HepG2 (cell line): Measurements from ENCODE around the gene PPM1M. TPM values are rescaled to one million over a fixed set of nuclear protein-coding genes. Genes with fewer than 3 reads are reported as not detected.

Experiments
- ATAC-seq: fragments of 200-7000 bp; cut with Tn5 transposase; 3 replicates; pipeline ENCODE4 v1.9.1; 2020; ENCODE audit warnings: mild to moderate bottlenecking, moderate library complexity
- BruUV-seq: library from RNA; stranded (reverse); fragments of 400-500 nt; replicated peaks from 2 replicates; lab custom pipeline; 2021; lab: Mats Ljungman, UMichigan
- CTCF ChIA-PET: fragments of 300-600 bp; formaldehyde crosslinking; extraction: SDS; loops from one replicate; lab custom pipeline; 2021; ENCODE audit warnings: low total read pairs, inconsistent platforms, low intra/inter-chr PET ratio; lab: Yijun Ruan, JAX
- POLR2A ChIA-PET: fragments of 350-600 bp; sonication (Branson Sonifier 250); formaldehyde crosslinking; loops from one replicate; lab custom pipeline; 2020; ENCODE audit warnings: antibody characterized with exemption, inconsistent platforms; lab: Yijun Ruan, JAX
- DNase-seq: peaks from one replicate; pipeline ENCODE4 v3.0.0-alpha.2; 2015; ENCODE audit warnings: low spot score
- FAIRE-seq: peaks from 3 replicates; lab custom pipeline; 2011; peaks lifted over from hg19 to GRCh38; lab: Jason Lieb, UNC
- H2AFZ ChIP-seq: one replicate; pipeline ENCODE4 v1.6.1; 2011; ENCODE audit warnings: low read length, inconsistent platforms
- H3K27ac ChIP-seq: fragments of 300-600 bp; 3 replicates; pipeline ENCODE4 v1.8.0; 2011; ENCODE audit warnings: mixed run types, mild to moderate bottlenecking, mixed read lengths, low read length, inconsistent platforms; ENCODE audit not compliant: insufficient read depth; ENCODE audit errors: extremely low read length
- H3K27me3 ChIP-seq, 2 experiments: fragments of 200-600 bp in 1 of 2; 2 replicates in 1 of 2; 3 replicates in 1 of 2; pipeline versions ENCODE4 v1.6.0 to v1.8.0; 2011; ENCODE audit warnings: low read length in 2 of 2, mild to moderate bottlenecking in 2 of 2, moderate library complexity in 2 of 2, inconsistent platforms in 1 of 2; ENCODE audit not compliant: insufficient read depth in 2 of 2, control insufficient read depth in 1 of 2
- H3K36me3 ChIP-seq, 2 experiments: fragments of 200-600 bp in 1 of 2; replicated peaks in 1 of 2; 2 replicates in 1 of 2; 3 replicates in 1 of 2; pipeline versions ENCODE4 v1.5.1 to v1.8.0; 2011; ENCODE audit warnings: low read length in 2 of 2, inconsistent platforms in 1 of 2; ENCODE audit not compliant: insufficient read depth in 2 of 2, control insufficient read depth in 1 of 2
- H3K4me1 ChIP-seq: 2 replicates; pipeline ENCODE4 v1.5.1; 2012; ENCODE audit warnings: low read length, inconsistent platforms; ENCODE audit not compliant: insufficient read depth
- H3K4me2 ChIP-seq: 2 replicates; pipeline ENCODE4 v1.6.0; 2011; ENCODE audit warnings: low read depth, low read length, inconsistent platforms
- H3K4me3 ChIP-seq, 3 experiments: fragments of 200-600 bp in 1 of 3; sonication (generic), shearing (Covaris generic) in 1 of 3; replicated peaks in 1 of 3; 2 replicates each; pipeline ENCODE4 v1.5.1; 2011 to 2016; ENCODE audit warnings: low read length in 3 of 3, inconsistent platforms in 2 of 3, low read depth in 2 of 3, mild to moderate bottlenecking in 2 of 3, control low read depth in 1 of 3, mixed read lengths in 1 of 3; ENCODE audit not compliant: insufficient read depth in 1 of 3
- H3K79me2 ChIP-seq: one replicate; pipeline ENCODE4 v1.6.1; 2011; ENCODE audit warnings: low read length, inconsistent platforms; ENCODE audit not compliant: insufficient read depth
- H3K9ac ChIP-seq: 2 replicates; pipeline ENCODE4 v1.6.0; 2011; ENCODE audit warnings: mild to moderate bottlenecking, low read depth, low read length, inconsistent platforms; ENCODE audit not compliant: insufficient read depth
- H3K9me3 ChIP-seq: 2 replicates; pipeline ENCODE4 v1.5.1; 2012; ENCODE audit warnings: mild to moderate bottlenecking, low read length
- H4K20me1 ChIP-seq: 2 replicates; pipeline ENCODE4 v1.6.0; 2011; ENCODE audit warnings: inconsistent platforms, mild to moderate bottlenecking, low read length, moderate library complexity; ENCODE audit not compliant: insufficient read depth
- ATF7 ChIP-seq, 2 experiments: fragments of 450-650 bp in 1 of 2; sonication (generic) in 1 of 2; formaldehyde crosslinking in 1 of 2; IDR thresholded peaks; 2 replicates each; pipeline versions ENCODE4 v1.4.0 to v1.6.1; 2016 to 2020; ENCODE audit warnings: antibody characterized with exemption in 1 of 2, mild to moderate bottlenecking in 1 of 2, missing genetic modification reagents in 1 of 2
- CCDC6 ChIP-seq: sonication (generic); formaldehyde crosslinking; IDR thresholded peaks from 2 replicates; pipeline ENCODE4 v1.8.1; 2022; ENCODE audit warnings: mild to moderate bottlenecking, missing genetic modification reagents, moderate library complexity
- CEBPG ChIP-seq: IDR thresholded peaks from 2 replicates; pipeline ENCODE4 v1.6.1; 2016
- NR2C2 ChIP-seq: sonication (generic); formaldehyde crosslinking; IDR thresholded peaks from 2 replicates; pipeline ENCODE4 v1.4.0; 2020; ENCODE audit warnings: missing genetic modification reagents, mild to moderate bottlenecking, moderate library complexity, borderline replicate concordance
- POLR2AphosphoS5 ChIP-seq: IDR thresholded peaks from 2 replicates; pipeline ENCODE4 v1.6.1; 2012; ENCODE audit warnings: low read depth, low read length
- PRPF4 ChIP-seq: fragments of 200-400 bp; formaldehyde crosslinking; IDR thresholded peaks from 2 replicates; pipeline ENCODE4 v1.6.1; 2016; ENCODE audit warnings: low read length, low read depth; ENCODE audit not compliant: poor library complexity, severe bottlenecking
- SOX13 ChIP-seq, 3 experiments: fragments of 450-650 bp in 1 of 3; sonication (generic) in 1 of 3; formaldehyde crosslinking in 1 of 3; IDR thresholded peaks in 2 of 3; conservative IDR thresholded peaks in 1 of 3; 2 replicates each; pipeline versions ENCODE4 v1.5.0 to v1.6.1; 2016 to 2020; ENCODE audit warnings: antibody characterized with exemption in 1 of 3, mild to moderate bottlenecking in 1 of 3, missing compliant biosample characterization in 1 of 3, missing genetic modification reagents in 1 of 3, moderate library complexity in 1 of 3
- U2AF1 ChIP-seq: fragments of 200-400 bp; formaldehyde crosslinking; optimal IDR thresholded peaks from 2 replicates; pipeline ENCODE3; 2017; ENCODE audit warnings: mild to moderate bottlenecking, low read depth, low read length
- ZNF253 ChIP-seq: sonication (generic); formaldehyde crosslinking; IDR thresholded peaks from 2 replicates; pipeline ENCODE4 v1.8.0; 2022; ENCODE audit warnings: mild to moderate bottlenecking, missing genetic modification reagents, borderline replicate concordance
- ZNF615 ChIP-seq: sonication (generic); formaldehyde crosslinking; IDR thresholded peaks from 2 replicates; pipeline ENCODE4 v1.5.0; 2020; ENCODE audit warnings: mild to moderate bottlenecking, missing genetic modification reagents, borderline replicate concordance
- ZNF766 ChIP-seq: sonication (generic); formaldehyde crosslinking; IDR thresholded peaks from 2 replicates; pipeline ENCODE4 v1.5.0; 2020; ENCODE audit warnings: missing genetic modification reagents, borderline replicate concordance
- ZZZ3 ChIP-seq: sonication (generic); formaldehyde crosslinking; IDR thresholded peaks from 2 replicates; pipeline ENCODE4 v1.4.0; 2020; ENCODE audit warnings: missing genetic modification reagents, mild to moderate bottlenecking, borderline replicate concordance
- WGBS: methylation state at CpG from one replicate; pipeline ENCODE4 v1.1.6; 2017; ENCODE audit warnings: low lambda C conversion rate; 5-methylcytosine and 5-hydroxymethylcytosine counted together
- in situ Hi-C: cut with HindIII; loops from 2 replicates; pipeline ENCODE4 v1.10.0; 2017; ENCODE audit warnings: low pct_unique_long_range_greater_than_20kb; ENCODE audit not compliant: extremely low pct_ligation_motif_present
- intact Hi-C: fragments of 100-400 bp; cut with micrococcal nuclease; formaldehyde crosslinking; loops from one replicate; pipeline ENCODE4 v1.10.0; 2022; ENCODE audit not compliant: unreplicated experiment
- polyA plus RNA-seq, 8 experiments: library from polyadenylated mRNA; depleted of rRNA in 3 of 8; stranded (reverse) in 7 of 8; unstranded in 1 of 8; fragments of >200 nt; fragmentation: Illumina TruSeq in 4 of 8; extraction: Trizol in 4 of 8; gene quantifications; 2 replicates each; pipeline versions ENCODE4 v1.2.1 to v1.2.3, GENCODE V29; 2011 to 2016; ENCODE audit warnings: low read depth in 4 of 8, missing spikeins in 1 of 8, mixed read lengths in 1 of 8; ENCODE audit not compliant: insufficient read depth in 1 of 8
- total RNA-seq, 5 experiments: library from RNA; depleted of rRNA; stranded (reverse); fragments of >200 nt; fragmentation: Illumina TruSeq; extraction: Trizol; gene quantifications; 2 replicates each; pipeline ENCODE4 v1.2.3, GENCODE V29; 2016; ENCODE audit warnings: low read depth in 1 of 5
- TF ChIP-seq, protein P1 (sequence below): sonication (generic); formaldehyde crosslinking; IDR thresholded peaks from 2 replicates; pipeline ENCODE4 v1.4.0; 2020; ENCODE audit warnings: low read depth, mild to moderate bottlenecking, missing genetic modification reagents
- TF ChIP-seq, protein P2 (sequence below): sonication (generic); formaldehyde crosslinking; IDR thresholded peaks from 2 replicates; pipeline ENCODE4 v1.4.0; 2020; ENCODE audit warnings: mild to moderate bottlenecking, missing genetic modification reagents
- TF ChIP-seq, protein P3 (sequence below), 2 experiments: sonication (generic) in 1 of 2; formaldehyde crosslinking in 1 of 2; IDR thresholded peaks; 2 replicates each; pipeline versions ENCODE4 v1.6.1 to v1.9.0; 2014 to 2022; ENCODE audit warnings: antibody characterized with exemption in 1 of 2, borderline replicate concordance in 1 of 2, inconsistent platforms in 1 of 2, low read depth in 1 of 2, missing genetic modification reagents in 1 of 2

PPM1M gene
- total and polyA plus RNA-seq, 2 of the 13 experiments (the other 11 are each of a cell fraction or from before 2014, with no cell fraction given): 2.5 to 5.9 TPM

GRCh38 chr3:52218454-52218853 is 27.1 kb upstream of the PPM1M start:
- ChIA-PET CTCF (no interaction called here), POLR2A (interaction anchor here (3.5 kb wide), 1 partner anchor 71 kb away, joined by 10 read pairs; no protein-coding TSS in a partner anchor)
- Histone ChIP-seq H3K4me2 (no peak overlapping the region), H3K79me2 (no peaks in the 10 kb centered on the region), H4K20me1 (no peaks in the 10 kb centered on the region), H3K27ac (no peak overlapping the region), H3K27me3 (peaks cover 0 to 5% of the 10 kb centered on the region in 2 experiments; a peak in 3 of 5 replicates), H3K9me3 (no peaks in the 10 kb centered on the region), H3K4me3 (no peak overlapping the region), H3K9ac (no peak overlapping the region), H3K4me1 (peaks cover 45% of the 10 kb centered on the region), H2AFZ (no peak overlapping the region), H3K36me3 (peaks cover 6 to 14% of the 10 kb centered on the region in 2 experiments; a peak in 3 of 5 replicates)
- WGBS: 100% methylated on average over 1 of the region's 12 CpGs
- FAIRE-seq: no peak
- in situ Hi-C loops (no loop called here), intact Hi-C loops (no loop called here)
- ATAC-seq: no peak
- no TSS peak for BruUV-seq
- no peak for DNase-seq
- TF ChIP-seq, protein P1, sequence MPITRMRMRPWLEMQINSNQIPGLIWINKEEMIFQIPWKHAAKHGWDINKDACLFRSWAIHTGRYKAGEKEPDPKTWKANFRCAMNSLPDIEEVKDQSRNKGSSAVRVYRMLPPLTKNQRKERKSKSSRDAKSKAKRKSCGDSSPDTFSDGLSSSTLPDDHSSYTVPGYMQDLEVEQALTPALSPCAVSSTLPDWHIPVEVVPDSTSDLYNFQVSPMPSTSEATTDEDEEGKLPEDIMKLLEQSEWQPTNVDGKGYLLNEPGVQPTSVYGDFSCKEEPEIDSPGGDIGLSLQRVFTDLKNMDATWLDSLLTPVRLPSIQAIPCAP: no peak
- TF ChIP-seq ZNF615 (no peak), ATF7 (IDR thresholded peaks at IDR 0.05) (no peak), ATF7 (CRISPR knock-in tag; IDR thresholded peaks at IDR 0.05) (no peak), CEBPG (CRISPR knock-in tag) (no peak), U2AF1 (no peak), ZNF766 (CRISPR knock-in tag) (no peak), SOX13 (IDR thresholded peaks at IDR 0.05) (no peak), SOX13 (CRISPR knock-in tag; conservative IDR thresholded peaks at IDR 0.05 in 1 of 2, IDR thresholded peaks at IDR 0.05 in 1 of 2) (no peak), ZZZ3 (CRISPR knock-in tag) (no peak), CCDC6 (CRISPR knock-in tag) (no peak), PRPF4 (no peak), NR2C2 (CRISPR knock-in tag) (no peak), ZNF253 (no peak), POLR2AphosphoS5 (no peak)
- TF ChIP-seq, protein P2, sequence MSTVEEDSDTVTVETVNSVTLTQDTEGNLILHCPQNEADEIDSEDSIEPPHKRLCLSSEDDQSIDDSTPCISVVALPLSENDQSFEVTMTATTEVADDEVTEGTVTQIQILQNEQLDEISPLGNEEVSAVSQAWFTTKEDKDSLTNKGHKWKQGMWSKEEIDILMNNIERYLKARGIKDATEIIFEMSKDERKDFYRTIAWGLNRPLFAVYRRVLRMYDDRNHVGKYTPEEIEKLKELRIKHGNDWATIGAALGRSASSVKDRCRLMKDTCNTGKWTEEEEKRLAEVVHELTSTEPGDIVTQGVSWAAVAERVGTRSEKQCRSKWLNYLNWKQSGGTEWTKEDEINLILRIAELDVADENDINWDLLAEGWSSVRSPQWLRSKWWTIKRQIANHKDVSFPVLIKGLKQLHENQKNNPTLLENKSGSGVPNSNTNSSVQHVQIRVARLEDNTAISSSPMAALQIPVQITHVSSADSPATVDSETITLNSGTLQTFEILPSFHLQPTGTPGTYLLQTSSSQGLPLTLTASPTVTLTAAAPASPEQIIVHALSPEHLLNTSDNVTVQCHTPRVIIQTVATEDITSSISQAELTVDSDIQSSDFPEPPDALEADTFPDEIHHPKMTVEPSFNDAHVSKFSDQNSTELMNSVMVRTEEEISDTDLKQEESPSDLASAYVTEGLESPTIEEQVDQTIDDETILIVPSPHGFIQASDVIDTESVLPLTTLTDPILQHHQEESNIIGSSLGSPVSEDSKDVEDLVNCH (CRISPR knock-in tag): no peak
- TF ChIP-seq, protein P3, sequence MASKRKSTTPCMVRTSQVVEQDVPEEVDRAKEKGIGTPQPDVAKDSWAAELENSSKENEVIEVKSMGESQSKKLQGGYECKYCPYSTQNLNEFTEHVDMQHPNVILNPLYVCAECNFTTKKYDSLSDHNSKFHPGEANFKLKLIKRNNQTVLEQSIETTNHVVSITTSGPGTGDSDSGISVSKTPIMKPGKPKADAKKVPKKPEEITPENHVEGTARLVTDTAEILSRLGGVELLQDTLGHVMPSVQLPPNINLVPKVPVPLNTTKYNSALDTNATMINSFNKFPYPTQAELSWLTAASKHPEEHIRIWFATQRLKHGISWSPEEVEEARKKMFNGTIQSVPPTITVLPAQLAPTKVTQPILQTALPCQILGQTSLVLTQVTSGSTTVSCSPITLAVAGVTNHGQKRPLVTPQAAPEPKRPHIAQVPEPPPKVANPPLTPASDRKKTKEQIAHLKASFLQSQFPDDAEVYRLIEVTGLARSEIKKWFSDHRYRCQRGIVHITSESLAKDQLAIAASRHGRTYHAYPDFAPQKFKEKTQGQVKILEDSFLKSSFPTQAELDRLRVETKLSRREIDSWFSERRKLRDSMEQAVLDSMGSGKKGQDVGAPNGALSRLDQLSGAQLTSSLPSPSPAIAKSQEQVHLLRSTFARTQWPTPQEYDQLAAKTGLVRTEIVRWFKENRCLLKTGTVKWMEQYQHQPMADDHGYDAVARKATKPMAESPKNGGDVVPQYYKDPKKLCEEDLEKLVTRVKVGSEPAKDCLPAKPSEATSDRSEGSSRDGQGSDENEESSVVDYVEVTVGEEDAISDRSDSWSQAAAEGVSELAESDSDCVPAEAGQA (IDR thresholded peaks at IDR 0.05; ENCODE audit: low read depth): no peak
- TF ChIP-seq, protein P3 (CRISPR knock-in tag; IDR thresholded peaks at IDR 0.05; ENCODE audit: borderline replicate concordance): no peak
